NCI-H2227 treated with DMSO at 0.1 percent for 48 hours (cell line): Measurements from ENCODE around the gene OTOL1.

Experiments used
- DNase-seq: peaks from one replicate; lab custom pipeline; 2025; lab: John Stamatoyannopoulos, UW

OTOL1 gene

GRCh38 chr3:161545824-161546223, 49.2 kb downstream of the OTOL1 start:
- no peak for DNase-seq

DNA sequence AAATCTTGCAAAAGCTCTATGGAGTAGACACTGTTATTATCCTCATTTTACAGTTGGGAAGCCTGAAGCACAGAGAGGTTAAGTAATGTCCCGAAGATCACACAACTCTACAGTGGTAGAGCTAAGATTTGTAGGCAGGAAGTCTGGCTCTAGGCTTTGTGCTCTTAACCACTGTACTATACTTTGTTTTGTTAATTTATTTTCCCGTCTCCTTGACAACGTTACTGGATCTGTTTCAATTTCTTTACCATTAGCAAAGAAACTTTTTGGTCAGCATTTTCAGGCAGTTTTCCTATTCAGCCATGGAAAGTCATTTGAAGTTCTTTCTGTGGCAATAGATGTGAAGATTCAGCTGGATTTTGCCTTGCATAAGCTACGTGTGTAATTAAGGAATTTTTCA, 51.7 kb downstream of the OTOL1 start:
- DNase-seq: no peak

GRCh38 chr3:161549261-161549660, 52.7 kb downstream of the OTOL1 start:
- no peak for DNase-seq

- no peak for DNase-seq
Measured at GRCh38 chr3:161550491-161551195, 54.0 kb downstream of the OTOL1 start.

GRCh38 chr3:161551697-161552096, 55.1 kb downstream of the OTOL1 start:
- DNase-seq: no peak

GRCh38 chr3:161552984-161553560, 56.5 kb downstream of the OTOL1 start:
- DNase-seq: no peak
